ENCODE results near the gene ALCAM.
"Not testable (repeated sequence)": the region's sequence is repeated elsewhere in the genome, so short reads cannot be mapped to it uniquely, and the experiment has no call there.

The ALCAM gene

GRCh38 chr3:105598042-105598796 lies 231.5 kb downstream of the ALCAM start:
- DNase-seq (ENCODE audit: low spot score): no peak

- DNase-seq (ENCODE audit: low spot score): no peak
These were observed 232.6 kb downstream of the ALCAM start for GRCh38 chr3:105599350-105599749.

GRCh38 chr3:105601756-105602155 lies 235.0 kb downstream of the ALCAM start:
- DNase-seq (ENCODE audit: low spot score): not testable (repeated sequence)

- DNase-seq (ENCODE audit: low spot score): not testable (repeated sequence)
These were observed 235.6 kb downstream of the ALCAM start for GRCh38 chr3:105602286-105602685.

DNA sequence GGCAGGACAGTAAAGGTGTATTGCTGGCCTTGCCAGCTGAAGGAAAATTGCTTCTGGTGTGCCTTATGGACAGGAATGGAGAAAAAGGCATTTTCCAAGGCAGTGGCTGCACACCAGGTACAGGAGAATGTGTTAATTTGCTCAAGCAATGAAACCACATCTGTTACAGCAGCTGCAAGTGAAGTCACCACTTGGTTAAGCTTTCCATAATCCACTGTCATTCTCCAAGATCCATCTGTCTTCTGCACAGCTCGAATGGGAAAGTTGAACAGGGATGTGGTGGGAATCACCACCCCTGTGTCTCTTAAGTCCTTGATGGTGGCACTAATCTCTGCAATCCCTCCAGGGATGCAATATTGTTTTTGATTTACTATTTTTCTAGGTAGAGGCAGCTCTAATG lies 236.8 kb downstream of the ALCAM start:
- not testable (repeated sequence) for DNase-seq (ENCODE audit: low spot score)

GRCh38 chr3:105606016-105606415 lies 239.3 kb downstream of the ALCAM start:
- DNase-seq (ENCODE audit: low spot score): no peak

DNA sequence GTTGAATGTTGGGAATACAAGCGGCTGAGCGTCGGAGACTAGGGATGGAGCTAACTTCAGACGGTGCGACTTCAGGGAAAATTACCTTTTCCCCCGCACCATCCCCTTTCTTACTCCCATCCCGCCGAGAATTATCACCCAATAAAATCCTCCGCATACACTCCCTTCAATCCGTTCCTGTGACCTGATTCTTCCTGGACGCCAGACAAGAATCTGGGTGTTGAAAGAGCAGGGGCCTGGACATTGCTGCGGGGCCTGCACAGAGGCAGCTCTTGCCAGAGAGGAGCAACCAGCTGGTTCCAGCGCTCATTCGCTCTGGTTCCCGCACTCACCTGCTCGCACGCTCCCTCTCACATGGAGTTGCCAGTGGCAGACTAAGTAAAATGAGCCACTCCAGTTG lies 241.9 kb downstream of the ALCAM start:
- no peak for DNase-seq (ENCODE audit: low spot score)

DNA sequence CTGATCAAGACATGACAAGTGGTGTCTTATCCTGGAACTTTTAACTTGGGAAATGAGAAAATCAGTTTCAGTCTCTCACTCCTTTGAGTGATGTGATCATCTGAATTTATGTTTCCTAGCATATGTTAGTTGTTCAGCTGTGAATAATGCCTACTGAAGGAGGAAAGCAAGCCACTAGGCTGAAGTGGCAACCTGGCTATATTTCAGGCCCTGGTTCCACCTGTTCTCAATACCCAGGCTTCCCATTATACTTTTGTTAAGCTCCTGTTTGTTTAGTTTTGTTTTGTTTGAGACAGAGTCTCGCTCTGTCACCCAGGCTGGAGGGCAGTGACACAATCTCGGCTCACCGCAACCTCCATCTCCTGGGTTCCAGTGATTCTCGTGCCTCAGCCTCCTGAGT lies 243.8 kb downstream of the ALCAM start:
- no peak for DNase-seq (ENCODE audit: low spot score)

DNA sequence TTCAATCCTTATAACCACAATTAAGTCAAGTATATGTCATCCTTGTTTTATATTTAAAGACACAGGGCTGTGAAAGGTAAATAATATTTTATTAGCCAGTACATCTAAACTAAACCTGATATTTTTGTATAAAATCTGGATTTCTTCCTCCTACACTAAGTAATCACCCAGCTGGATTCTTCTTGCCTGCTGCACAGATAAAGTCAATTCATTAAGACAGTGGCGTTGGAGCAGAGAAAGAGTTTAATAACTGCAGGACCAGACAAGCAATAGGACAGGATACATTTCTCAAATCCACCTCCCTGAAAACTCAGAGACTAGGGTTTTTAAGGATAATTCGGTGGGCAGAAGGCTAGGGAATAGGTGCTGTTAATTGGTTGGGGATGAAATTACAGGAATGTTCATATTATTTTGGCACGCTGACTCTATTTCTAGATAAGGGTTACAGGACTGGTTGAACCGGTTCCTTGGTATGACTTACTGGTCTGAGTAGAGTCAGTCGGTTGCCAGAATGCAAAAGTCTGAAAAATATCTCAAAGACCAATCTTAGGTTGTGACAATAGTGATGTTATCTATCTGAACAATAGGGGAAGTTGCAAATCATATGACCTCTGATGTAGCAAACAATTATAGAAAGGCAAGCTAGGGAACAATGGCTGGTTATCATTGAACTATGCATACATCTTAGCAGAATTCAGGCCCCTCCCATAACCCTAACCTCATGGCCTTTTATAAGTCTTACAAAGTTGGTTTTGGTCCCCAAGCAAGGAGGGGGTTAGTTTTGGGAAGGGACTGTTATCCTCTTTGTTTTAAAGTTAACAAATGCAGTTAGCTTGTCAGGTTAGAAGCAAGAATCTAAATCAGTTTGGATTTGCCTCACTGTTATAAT lies 244.8 kb downstream of the ALCAM start:
- no peak for DNase-seq (ENCODE audit: low spot score)

DNA sequence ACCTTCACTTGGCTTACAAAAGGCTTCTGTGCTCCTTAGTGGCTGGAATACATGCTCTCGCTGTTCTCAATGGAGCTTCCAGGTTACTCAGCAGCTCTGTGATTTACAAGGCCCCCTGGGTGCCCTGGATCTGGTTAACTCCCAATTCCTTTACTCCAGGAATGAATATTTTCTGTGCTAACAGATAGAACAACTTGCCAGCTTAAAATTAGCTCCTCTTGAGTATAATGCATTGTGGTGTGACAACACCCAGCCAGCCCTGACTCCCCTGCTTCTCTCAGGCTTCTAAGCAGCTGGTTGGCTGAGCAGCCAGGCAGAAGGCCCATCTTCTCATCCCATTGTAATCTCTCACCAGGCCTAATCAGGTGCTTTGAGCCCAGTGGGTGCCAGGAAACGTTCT lies 246.4 kb downstream of the ALCAM start:
- DNase-seq (ENCODE audit: low spot score): no peak

DNA sequence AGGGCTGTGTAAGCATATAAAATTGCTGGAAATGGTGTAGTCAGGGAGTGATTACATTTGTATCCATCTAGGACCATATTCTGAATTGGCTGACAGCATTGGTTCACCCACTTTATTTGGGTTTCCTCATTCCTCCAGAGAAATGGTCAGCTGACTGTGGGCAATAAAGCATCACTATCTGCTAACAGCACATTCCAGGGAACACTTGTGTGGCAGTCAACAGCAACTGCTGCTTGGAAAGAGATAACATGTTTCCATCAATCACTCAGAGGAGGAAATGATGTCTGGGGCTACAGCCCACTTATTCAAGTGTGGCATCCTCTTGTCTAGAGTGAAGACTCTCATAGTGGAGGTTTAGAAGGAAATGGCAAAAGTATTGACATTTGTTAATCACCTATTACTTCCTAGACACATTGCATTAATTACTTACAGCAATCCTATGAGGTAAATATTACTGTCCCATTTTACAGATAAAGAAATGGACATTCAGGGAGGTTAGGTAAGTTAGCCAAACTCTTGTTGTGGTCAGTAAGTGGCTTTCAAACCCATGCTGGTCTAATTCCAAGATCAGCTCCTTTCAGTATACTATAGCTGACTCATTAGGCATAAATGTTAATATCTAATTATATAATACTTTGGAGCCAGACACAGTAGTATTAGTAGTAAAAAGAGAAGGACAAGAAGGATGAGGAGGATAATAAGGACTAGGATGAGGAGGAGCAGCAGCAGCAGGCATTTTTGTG lies 247.8 kb downstream of the ALCAM start:
- no peak for DNase-seq (ENCODE audit: low spot score)

DNA sequence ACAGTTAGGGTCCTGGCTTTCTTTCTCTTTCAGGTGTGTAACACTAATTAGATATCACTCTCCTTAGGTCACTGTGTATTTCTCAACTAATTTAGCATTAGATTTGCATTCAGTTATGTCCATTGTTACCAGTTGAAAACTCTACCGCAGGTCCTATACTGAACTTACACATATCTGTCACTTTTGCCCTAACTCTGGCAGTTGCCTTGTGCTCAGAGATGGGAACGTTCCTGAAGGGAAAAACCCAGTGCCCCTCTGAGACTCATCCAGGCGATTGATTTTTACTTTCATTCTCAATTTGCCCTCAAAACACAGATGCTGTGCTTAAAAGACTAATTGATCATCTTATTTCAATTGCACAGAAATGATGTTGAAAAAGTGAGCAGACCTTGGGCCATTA lies 249.1 kb downstream of the ALCAM start:
- DNase-seq (ENCODE audit: low spot score): no peak

- DNase-seq (ENCODE audit: low spot score): no peak
These were observed 249.8 kb downstream of the ALCAM start for GRCh38 chr3:105616374-105617121.

DNA sequence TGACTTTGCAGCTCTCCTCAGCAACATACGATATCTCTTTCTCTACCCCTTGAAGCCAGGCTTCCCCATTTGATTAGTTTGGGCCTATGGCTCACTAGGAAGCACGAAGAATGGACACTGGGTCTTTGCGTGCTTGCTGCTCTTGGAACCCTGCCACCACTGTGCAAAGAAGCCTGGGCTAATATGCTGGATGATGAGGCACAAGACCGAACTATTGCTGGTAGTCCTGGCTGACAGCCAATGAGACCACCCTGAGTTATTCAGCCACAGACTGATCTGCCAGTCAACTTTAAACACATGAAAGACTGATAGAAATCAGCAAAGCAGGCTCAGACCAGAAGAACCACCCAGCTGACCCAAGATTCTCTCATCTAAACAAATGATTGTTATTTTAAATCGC lies 251.8 kb downstream of the ALCAM start:
- DNase-seq (ENCODE audit: low spot score): no peak

- DNase-seq (ENCODE audit: low spot score): no peak
These were observed 252.9 kb downstream of the ALCAM start for GRCh38 chr3:105619651-105620050.

GRCh38 chr3:105620236-105620635 lies 253.5 kb downstream of the ALCAM start:
- no peak for DNase-seq (ENCODE audit: low spot score)

DNA sequence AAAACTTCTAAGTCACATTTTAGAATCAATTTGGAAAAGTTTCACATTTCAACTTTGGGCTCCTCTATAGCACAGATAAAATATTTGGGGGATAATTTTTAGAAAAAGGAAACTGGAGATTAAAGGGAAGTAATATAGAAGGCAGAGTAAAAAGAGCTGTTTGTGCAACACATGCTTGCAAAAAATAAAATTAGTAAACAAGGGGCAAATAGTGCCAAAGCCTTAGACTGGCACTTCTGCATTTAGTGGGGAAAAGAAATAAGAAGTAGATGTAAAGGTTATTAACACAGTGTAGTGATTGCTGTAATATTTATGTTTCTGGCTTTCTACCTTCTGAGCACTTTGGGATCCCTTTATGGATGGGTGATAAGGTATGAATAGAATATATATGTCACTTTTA lies 255.5 kb downstream of the ALCAM start:
- DNase-seq (ENCODE audit: low spot score): no peak
